Stimulated activated CD4-positive, alpha-beta T cell treated with anti-CD3 and anti-CD28 coated beads, Interleukin-2, amount 100 ng/mL, for 24 hours (primary cell): ENCODE results near the gene CDK10.
"Not testable (repeated sequence)": the region's sequence is repeated elsewhere in the genome, so short reads cannot be mapped to it uniquely, and the experiment has no call there.

Source experiments
- DNase-seq, 2 donors: peaks; one replicate each; pipeline ENCODE4 v3.0.0-alpha.2; 2020

CDK10 gene

DNA sequence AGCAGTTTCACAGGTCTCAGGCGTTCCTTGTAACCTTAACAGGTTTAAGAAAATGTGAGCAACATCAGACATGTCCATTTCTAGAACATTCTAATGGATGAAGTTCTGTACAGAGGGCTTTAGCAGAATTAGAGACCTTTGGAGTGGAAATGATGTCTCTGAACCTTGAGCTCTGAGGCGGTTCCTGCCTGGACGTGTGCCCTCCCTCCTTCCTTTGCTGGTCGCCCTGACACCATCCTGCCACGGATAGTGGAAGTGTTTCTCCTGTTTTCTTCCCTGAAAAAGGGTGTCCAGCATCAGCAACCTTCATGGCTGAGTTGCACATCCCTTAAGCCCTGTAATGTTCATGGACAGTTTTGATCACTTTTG, 17.7 kb upstream of the CDK10 start:
- DNase-seq: no peak

DNA sequence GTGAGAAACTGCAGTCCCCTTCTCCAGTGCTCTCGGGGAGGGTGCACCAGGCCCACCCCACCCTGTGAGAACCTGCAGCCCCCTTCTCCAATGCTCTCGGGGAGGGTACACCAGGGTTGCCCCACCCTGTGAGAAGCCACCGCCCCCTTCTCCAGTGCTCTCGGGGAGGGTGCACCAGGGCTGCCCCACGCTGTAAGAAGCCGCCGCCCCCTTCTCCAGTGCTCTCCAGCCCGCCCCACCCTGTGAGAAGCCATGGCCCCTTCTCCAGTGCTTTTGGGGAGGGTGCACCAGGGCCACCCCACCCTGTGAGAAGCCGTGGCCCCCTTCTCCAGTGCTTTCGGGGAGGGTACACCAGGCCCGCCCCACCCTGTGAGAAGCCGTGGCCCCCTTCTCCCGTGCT, 16.7 kb upstream of the CDK10 start:
- no peak for DNase-seq

DNA sequence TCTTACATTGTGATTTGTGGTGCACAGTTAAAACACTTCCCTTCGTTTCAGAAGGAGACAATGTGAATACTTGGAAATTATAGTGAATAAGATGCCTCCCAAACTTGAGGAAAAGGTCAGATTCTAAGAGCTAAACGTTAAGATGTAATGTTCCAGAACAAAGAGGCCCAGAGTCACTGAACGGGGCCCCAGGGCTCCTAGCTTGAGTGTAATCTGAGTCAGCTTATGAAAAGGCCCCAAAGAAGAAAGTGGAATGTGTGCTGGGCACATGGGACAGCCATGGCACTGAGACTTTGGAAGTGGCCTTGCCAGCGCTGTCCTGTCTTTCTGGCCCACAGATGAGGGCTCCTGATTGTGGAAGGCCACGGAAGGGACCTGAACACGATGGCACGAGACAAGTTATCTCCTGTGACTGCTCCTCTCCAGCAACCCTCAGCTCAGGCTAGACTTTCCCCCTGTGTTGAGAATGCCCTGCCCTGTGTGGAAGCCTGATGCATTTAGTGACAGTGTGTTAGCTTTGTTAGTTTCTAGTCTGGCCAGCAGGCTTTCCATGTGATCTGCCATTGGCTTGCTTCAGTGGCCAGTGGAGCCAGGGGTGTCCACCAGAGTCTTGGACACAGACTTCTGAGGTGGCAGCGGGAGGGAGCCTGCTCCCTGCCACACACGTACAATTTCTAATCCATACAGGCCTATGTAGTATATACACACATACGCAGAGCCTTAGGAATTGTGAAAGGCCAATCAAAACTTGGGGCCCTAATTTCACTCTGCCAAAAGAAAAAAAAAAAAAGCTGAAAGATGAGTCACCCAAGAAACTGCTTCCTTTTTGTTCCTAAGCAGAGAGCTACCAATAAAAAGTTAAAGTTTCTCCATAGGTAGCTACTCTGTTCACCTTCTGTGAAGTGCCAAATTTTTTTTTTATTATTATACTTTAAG, 15.7 kb upstream of the CDK10 start:
- DNase-seq: no peak

DNA sequence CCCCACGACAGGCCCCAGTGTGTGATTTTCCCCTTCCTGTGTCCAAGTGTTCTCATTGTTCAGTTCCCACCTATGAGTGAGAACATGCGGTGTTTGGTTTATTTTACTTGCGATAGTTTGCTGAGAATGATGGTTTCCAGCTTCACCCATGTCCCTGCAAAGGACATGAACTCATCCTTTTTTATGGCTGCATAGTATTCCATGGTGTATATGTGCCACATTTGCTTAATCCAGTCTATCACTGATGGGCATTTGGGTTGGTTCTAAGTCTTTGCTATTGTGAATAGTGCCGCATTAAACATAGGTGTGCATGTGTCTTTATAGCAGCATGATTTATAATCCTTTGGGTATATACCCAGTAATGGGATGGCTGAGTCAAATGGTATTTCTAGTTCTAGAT, 14.9 kb upstream of the CDK10 start:
- not testable (repeated sequence) for DNase-seq

DNA sequence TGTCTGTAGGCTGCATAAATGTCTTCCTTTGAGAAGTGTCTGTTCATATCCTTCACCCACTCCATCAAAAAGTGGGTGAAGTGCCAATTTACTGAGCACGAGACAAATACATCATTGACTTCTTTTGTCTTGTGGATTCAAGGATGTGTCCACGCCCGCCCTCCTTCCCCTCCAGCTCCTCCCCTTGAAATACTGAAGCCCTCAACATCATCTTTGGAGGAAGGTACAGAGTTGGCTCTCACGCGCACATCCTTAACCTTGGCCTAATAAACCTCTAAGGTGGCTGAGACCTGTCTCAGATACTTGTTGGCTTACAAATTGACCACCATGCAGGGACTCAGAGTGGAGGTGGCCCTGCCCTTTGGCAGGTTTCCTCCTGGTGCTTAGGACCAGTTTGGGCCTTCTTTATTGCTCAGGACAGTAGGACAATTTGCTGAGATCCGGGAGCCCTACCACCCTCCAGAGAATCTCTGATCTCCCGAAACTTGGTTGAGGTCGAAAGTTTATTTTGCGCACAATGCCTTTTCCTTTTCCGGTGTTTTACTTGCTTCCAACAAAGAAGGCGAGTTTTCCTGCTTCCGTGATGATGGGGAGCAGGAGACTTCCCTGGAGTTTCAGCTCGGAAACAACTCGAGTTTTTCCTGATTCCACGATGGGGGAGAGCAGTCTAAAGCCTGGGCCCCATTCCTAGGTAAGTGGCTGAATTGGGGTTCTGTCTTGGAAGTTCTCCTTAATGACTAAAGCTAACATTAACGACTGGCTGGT, 14.1 kb upstream of the CDK10 start:
- DNase-seq: no peak

DNA sequence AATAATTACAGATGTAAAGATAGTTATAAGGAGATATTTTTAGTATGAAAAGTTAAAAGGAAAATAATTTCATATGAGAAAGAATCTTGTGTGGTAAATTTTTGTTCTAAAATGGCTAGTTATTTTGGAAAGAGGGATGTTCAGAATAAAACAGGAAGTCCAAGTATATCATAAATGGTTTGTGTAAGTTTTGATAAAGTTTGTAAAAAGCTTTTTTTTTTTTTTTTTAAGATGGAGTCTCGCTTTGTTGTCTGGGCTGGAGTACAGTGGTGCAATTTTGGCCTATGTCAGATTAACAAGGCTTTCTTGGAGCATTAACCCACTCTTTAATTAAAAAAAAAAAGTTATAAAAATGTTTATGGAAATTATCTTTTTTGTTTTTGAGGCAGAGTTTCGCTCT, 8.2 kb upstream of the CDK10 start:
- no peak for DNase-seq

DNA sequence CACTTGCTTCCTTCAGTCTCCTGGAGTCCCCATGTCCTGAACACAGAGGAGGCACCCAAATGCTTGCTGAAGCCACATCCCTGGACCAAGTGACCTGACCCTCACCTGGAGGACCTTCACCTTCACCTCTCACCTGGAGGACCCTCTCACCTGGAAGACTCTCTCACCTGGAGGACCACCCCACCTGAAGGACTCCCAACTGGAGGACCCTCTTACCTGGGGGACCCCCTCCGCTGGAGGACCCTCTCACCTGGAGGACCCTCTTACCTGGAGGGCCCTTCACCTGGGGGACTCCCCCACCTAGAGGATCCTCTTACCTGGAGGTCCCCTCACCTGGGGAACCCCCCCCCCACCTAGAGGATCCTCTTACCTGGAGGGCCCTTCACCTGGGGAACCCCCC, 573 bp upstream of the CDK10 start:
- DNase-seq: no peak

DNA sequence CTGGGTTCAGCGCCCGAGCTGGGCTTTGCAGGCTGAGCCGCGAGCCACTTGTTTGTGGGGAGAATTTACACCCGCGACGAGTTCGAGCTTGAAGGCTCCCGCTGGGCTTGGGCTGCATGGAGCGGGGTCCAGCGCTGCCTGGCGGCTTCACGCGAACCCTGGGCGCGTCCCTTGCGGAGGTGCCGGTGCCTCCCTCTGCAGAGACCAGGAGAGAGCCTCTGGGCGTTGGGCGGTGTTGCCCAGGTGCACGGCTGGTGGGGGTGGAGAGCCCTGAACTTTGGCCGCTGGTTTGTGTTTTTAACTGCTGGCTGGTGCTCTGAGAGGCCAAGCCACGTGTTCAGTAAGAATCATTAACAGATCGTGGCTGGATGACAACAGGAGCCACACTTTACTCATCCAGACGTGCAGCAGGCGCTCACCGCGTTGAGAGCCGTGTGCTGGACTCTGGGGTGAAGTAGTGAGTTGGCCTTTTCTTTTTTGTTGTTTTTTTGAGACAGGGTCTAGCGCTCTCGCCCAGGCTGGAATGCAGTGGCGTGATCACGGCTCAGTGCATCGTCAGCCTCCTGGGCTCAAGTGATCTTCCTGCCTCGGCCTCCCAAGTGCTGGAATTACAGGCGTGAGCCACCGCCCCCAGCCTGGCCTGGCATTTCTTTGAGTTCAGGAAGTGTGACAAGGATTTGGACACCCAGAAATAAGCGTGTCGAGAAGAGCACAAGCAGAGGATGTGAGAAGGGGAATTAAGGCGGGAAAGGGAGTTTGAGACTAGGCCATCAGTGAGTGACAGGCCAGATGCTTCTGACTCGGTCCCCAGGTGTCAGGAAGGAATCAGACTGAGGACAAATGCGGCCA, 827 bp downstream of the CDK10 start:
- no peak for DNase-seq

DNA sequence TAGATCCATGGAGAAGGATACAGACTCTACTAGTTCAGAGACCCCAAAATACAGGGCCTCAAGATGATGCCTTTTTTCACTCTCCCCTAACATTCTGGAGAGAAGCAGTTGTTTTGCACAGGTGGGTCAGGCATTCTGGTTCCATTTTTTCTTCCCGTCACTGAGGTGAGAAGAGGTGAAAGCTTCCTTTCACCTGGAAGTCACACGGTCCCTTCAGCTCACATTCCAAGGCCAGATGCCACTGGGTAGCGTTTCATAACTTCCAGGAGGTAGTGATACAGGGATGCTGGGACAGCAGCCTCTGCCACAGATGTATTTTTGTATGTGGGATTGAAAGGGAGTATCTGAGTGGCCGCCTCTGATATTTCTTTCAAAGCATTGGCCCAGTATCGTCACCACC, 1.9 kb downstream of the CDK10 start:
- DNase-seq: no peak

DNA sequence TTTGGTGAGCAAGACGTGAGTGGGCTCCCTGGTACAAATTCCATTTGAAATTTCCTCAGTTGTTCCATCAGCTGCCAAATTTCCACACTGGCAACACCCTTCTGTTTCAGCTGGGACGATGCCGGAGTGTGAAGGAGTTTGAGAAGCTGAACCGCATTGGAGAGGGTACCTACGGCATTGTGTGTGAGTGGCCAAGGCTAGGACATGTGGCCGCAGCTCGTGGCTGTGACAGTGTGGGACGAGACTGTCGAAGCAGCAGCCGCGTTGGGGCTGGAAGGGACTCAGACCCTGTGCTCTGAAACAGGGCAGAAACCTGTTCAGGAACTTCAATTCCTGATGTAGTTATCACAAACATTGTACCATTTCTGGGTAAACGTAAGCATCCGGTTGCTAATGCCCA, 2.7 kb downstream of the CDK10 start:
- no peak for DNase-seq

DNA sequence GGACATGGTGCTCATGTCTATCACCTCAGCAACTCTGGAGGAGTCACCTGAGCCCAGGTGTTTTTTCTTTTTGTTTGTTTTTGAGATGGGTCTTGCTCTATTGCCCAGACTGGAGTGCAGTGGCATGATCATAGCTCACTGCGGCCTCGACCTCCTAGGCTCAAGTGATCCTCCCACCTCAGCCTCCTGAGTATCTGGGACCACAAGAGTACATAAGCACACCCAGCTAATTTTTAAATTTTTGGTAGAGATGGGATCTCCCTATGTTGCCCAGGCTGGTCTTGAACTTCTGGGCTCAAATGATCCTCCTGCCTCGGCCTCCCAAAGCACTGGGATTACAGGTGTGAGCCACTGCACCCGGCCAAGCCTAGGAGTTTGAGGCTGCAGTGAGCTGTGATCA, 3.1 kb downstream of the CDK10 start:
- not testable (repeated sequence) for DNase-seq

DNA sequence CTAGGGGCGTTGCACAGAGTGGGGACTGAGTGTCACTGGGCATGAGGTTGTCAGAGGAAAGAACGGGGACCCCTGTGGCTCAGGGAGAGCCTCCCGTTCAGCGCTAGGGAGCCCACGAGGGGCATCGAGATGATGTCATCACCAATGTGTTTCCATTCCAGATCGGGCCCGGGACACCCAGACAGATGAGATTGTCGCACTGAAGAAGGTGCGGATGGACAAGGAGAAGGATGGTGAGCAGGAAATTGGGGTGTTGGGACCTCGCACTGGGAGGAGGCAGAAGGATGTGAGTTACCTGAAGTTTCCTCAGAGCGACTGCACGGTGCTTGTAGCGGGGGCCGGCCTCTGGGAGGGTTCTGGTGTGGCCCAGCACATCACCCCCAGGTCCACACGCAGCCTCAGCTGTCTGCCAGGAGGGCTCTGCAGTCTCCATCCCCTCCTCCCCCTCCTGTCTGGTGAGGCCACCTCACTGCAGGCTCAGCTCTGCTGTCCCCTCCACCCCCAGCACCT, 4.0 kb downstream of the CDK10 start:
- DNase-seq: no peak

DNA sequence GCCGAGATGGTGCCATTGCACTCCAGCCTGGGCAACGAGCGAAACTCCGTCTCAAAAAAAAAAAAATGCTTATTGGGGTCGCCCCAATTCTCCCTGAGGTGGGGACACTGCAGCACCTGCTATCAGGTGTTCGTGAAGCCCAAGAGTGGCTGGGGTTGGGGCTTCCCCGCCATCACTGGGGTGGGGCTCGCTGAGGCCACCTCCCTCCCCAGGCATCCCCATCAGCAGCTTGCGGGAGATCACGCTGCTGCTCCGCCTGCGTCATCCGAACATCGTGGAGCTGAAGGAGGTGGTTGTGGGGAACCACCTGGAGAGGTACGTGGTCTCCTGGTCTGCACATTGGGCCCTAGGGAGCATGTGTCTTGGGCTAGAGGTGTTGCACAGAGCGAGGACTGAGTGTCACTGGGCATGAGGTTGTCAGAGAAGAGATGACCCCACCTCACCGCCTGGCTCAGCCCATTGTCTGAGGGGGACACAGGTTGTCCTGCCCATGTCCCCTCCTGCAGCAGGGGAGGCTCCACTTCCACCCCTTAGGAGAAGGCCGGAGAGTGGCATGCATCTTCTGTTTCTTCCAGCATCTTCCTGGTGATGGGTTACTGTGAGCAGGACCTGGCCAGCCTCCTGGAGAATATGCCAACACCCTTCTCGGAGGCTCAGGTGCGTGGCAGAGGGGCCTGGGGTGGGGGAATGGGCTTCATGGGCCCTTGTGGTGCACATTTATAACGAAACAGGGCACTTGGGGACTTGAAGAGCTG, 4.9 kb downstream of the CDK10 start:
- no peak for DNase-seq

DNA sequence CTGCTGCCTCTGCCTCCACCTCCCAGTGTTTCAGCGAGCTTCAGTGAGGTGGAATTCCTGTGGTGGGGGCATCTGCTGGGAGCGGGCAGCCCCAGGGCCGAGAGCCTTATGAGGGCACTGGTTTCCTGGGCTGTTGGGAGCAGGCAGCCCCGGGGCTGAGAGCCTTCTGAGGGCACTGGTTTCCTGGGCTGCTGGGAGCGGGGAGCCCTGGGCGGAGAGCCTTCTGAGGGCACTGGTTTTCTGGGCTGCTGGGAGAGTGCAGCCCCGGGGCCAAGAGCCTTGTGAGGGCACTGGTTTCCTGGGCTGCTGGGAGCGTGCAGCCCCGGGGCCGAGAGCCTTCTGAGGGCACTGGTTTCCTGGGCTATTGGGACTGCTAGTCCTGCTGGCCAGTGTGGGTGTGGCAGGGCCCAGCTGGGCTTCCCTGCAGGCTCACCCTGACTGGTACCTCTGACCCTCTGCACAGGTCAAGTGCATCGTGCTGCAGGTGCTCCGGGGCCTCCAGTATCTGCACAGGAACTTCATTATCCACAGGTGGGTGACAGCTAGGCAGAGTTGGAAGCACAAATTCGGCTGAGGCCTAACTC, 5.6 kb downstream of the CDK10 start:
- DNase-seq: no peak

DNA sequence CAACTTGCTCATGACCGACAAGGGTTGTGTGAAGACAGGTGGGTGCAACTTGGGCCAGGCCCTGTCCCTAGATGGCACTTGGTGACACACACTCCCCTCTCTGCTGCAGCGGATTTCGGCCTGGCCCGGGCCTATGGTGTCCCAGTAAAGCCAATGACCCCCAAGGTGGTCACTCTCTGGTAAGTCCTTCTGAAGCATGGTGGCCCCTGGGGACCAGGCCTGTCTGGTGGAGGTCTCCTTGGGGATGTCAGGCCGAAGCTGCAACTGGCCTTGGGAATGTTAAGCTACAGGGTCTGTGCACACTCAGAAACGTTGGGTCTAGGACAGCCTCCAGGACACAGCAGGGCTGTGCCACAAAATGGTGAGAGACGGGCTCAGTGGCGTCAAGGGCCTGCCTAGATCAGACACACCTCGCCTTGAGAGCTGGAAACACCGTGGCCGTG, 6.8 kb downstream of the CDK10 start:
- no peak for DNase-seq

DNA sequence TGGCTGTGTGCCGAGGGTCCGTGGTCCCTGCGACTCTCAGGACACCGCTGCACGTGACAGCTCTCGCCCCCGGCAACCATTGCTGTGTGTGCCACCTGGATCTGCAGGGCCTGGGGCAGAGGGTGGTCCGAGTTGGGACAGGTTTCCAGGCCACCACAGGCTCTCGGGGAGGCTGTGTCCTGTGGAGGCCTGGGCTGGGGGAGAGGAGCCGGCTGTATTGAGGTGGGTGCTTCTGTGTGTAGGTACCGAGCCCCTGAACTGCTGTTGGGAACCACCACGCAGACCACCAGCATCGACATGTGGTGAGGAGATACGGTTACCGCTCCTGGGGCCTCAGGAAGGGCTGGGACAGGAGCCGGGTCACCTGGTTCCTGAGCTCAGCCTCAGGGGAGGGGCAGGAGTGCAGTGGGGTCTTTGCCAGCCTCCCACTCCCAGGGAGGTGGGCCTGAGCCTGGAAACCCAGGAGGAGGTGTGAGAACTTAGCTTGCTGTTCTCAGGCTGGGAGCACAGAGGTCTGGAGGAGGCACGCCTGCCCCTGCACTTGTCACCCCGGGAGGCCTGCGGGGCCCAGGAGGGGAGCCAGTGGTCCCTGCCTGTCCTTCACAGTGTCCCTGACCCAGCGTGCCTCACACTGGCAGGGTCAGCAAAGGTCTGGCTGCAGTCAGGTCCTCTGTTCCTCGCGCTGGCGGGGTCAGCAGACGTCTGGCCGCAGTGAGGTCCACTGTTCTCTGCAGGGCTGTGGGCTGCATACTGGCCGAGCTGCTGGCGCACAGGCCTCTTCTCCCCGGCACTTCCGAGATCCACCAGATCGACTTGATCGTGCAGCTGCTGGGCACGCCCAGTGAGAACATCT, 7.7 kb downstream of the CDK10 start:
- DNase-seq: no peak

DNA sequence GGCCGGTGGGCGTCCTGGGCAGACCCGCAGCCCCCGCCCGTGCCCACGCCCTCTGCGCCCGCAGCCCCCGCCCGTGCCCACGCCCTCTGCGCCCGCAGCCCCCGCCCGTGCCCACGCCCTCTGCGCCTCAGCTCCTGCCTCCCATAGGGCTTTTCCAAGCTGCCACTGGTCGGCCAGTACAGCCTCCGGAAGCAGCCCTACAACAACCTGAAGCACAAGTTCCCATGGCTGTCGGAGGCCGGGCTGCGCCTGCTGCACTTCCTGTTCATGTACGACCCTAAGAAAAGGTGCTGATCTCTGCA, 8.2 kb downstream of the CDK10 start:
- not testable (repeated sequence) for DNase-seq

DNA sequence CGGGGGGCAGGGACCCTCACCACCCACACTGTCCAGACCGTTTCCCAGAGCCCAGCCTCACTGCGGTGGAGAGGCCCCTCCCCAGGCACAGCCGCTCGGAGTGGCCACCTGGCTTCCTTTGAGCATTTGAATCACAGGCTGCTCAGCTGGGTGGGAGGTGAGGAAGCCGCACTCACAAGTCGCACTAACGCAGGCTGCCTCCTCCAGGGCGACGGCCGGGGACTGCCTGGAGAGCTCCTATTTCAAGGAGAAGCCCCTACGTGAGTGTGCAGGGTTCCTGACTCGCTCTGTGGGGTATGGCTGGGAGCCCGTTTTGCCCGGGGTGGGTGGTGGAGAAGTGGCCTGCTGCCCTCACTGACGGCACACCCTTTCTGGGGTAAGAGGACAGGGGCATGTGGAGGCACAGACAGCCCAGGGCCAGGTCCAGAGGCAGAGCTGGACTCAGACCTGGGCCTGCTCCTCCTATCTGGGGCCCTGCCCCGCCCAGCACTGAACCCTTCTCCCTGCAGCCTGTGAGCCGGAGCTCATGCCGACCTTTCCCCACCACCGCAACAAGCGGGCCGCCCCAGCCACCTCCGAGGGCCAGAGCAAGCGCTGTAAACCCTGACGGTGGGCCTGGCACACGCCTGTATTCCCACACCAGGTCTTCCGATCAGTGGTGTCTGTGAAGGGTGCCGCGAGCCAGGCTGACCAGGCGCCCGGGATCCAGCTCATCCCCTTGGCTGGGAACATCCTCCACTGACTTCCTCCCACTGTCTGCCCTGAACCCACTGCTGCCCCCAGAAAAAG, 8.8 kb downstream of the CDK10 start:
- no peak for DNase-seq

DNA sequence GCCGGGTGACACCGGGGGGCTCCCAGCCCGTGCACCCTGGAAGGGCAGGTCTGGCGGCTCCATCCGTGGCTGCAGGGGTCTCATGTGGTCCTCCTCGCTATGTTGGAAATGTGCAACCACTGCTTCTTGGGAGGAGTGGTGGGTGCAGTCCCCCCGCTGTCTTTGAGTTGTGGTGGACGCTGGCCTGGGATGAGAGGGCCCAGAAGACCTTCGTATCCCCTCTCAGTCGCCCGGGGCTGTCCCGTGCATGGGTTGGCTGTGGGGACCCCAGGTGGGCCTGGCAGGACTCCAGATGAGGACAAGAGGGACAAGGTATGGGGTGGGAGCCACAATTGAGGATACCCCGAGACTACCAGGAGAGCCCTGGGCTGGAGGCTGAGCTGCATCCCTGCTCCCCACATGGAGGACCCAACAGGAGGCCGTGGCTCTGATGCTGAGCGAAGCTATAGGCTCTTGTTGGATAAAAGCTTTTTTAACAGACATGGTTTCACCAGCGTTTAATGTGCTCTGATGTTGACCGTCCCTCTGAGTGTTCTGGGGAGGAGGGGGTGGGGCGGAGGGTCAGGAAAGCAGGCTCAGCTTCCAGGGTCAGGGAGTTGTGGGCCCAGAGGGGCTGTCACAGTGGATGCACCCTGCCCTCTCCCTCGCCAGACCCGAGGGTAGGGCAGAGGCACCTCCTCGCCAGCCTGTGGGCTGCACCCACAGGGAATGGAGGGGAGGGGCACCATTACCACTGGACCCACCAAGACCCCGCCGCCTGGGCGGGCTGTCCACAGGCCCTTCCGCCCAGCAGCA, 9.6 kb downstream of the CDK10 start:
- DNase-seq: no peak
